CD14-positive monocyte (primary cell): ENCODE data around the gene GRK1. TPM values are rescaled to one million over a fixed set of nuclear protein-coding genes. Genes with fewer than 3 reads are reported as not detected.
A peak's percentile ranks its signal among the peaks of the same experiment; 100 is the strongest.

Experiments
- DNase-seq, 3 donors: peaks; one replicate each; pipeline ENCODE4 v3.0.0-alpha.2; 2011 to 2022
- H2AFZ ChIP-seq: 2 replicates; pipeline ENCODE4 v1.6.0; 2012; ENCODE audit warnings: mild to moderate bottlenecking, low read depth, low read length, inconsistent platforms; ENCODE audit not compliant: insufficient read depth, poor library complexity, severe bottlenecking
- H3K27ac ChIP-seq, 2 donors: 1 replicate in 1 of 2; 2 replicates in 1 of 2; pipeline ENCODE4 v1.5.1; 2012 to 2013; ENCODE audit warnings: low read length in 2 of 2, control low read depth in 1 of 2, inconsistent platforms in 1 of 2, low read depth in 1 of 2, mild to moderate bottlenecking in 1 of 2
- H3K27me3 ChIP-seq, 2 donors: one replicate each; pipeline versions ENCODE4 v1.6.0 to v1.6.1; 2011 to 2013; ENCODE audit warnings: low read length in 2 of 2; ENCODE audit not compliant: control insufficient read depth in 2 of 2, insufficient read depth in 2 of 2
- H3K36me3 ChIP-seq, 2 donors: replicated peaks in 1 of 2; 1 replicate in 1 of 2; 2 replicates in 1 of 2; pipeline versions ENCODE4 v1.5.1 to v1.6.1; 2012 to 2013; ENCODE audit warnings: low read length in 2 of 2, control low read depth in 1 of 2, inconsistent platforms in 1 of 2, mild to moderate bottlenecking in 1 of 2; ENCODE audit not compliant: insufficient read depth in 2 of 2, control insufficient read depth in 1 of 2
- H3K4me1 ChIP-seq, 2 donors: 1 replicate in 1 of 2; 2 replicates in 1 of 2; pipeline versions ENCODE4 v1.5.1 to v1.6.1; 2012 to 2013; ENCODE audit warnings: low read length in 2 of 2, control low read depth in 1 of 2, inconsistent platforms in 1 of 2, mild to moderate bottlenecking in 1 of 2, moderate library complexity in 1 of 2; ENCODE audit not compliant: insufficient read depth in 2 of 2, control insufficient read depth in 1 of 2
- H3K4me2 ChIP-seq: replicated peaks from 2 replicates; pipeline ENCODE3; 2012; ENCODE audit warnings: low read length, moderate library complexity, mild to moderate bottlenecking; ENCODE audit not compliant: poor library complexity, severe bottlenecking; ENCODE audit errors: extremely low read depth
- H3K4me3 ChIP-seq, 3 experiments: fragments of 200-600 bp in 1 of 3; sonication (generic) in 1 of 3; replicated peaks in 1 of 3; 1 replicate in 2 of 3; 2 replicates in 1 of 3; pipeline ENCODE4 v1.5.1; 2011 to 2013; ENCODE audit warnings: low read length in 3 of 3, mild to moderate bottlenecking in 3 of 3, control low read depth in 2 of 3, low read depth in 2 of 3, inconsistent platforms in 1 of 3, moderate library complexity in 1 of 3
- H3K79me2 ChIP-seq: 2 replicates; pipeline ENCODE4 v1.6.0; 2012; ENCODE audit warnings: mild to moderate bottlenecking, control low read depth, inconsistent platforms, low read length, moderate library complexity; ENCODE audit not compliant: insufficient read depth
- H3K9ac ChIP-seq: 2 replicates; pipeline ENCODE4 v1.6.0; 2017; ENCODE audit warnings: low read length, mild to moderate bottlenecking; ENCODE audit not compliant: insufficient read depth, poor library complexity, severe bottlenecking
- H3K9me3 ChIP-seq, 2 donors: replicated peaks in 1 of 2; 1 replicate in 1 of 2; 2 replicates in 1 of 2; pipeline versions ENCODE4 v1.5.1 to v1.6.1; 2012 to 2013; ENCODE audit warnings: low read length in 2 of 2, control low read depth in 1 of 2; ENCODE audit not compliant: control insufficient read depth in 1 of 2, insufficient read depth in 1 of 2
- H4K20me1 ChIP-seq: 2 replicates; pipeline ENCODE4 v1.6.0; 2012; ENCODE audit warnings: mild to moderate bottlenecking, low read length, control low read depth, moderate library complexity; ENCODE audit not compliant: insufficient read depth
- H3K27ac Mint-ChIP-seq, 7 donors: one replicate each; pipeline ENCODE4 v1.8.0; 2020; ENCODE audit warnings: mild to moderate bottlenecking in 7 of 7, mixed read lengths in 7 of 7, moderate library complexity in 6 of 7, inconsistent platforms in 2 of 7
- H3K27me3 Mint-ChIP-seq, 3 donors: one replicate each; pipeline ENCODE4 v1.8.0; 2021 to 2022; ENCODE audit warnings: low read depth in 3 of 3, mild to moderate bottlenecking in 3 of 3, mixed read lengths in 3 of 3, moderate library complexity in 3 of 3, inconsistent platforms in 1 of 3
- H3K36me3 Mint-ChIP-seq, 2 donors: one replicate each; pipeline ENCODE4 v1.8.0; 2020; ENCODE audit warnings: mixed read lengths in 2 of 2, inconsistent platforms in 1 of 2, mild to moderate bottlenecking in 1 of 2
- H3K4me1 Mint-ChIP-seq: one replicate; pipeline ENCODE4 v1.8.0; 2020; ENCODE audit warnings: mild to moderate bottlenecking, mixed read lengths
- H3K4me3 Mint-ChIP-seq, 2 donors: one replicate each; pipeline ENCODE4 v1.8.0; 2020; ENCODE audit warnings: mild to moderate bottlenecking in 2 of 2, mixed read lengths in 2 of 2, moderate library complexity in 1 of 2
- H3K9me3 Mint-ChIP-seq, 7 donors: one replicate each; pipeline ENCODE4 v1.8.0; 2020 to 2022; ENCODE audit warnings: mixed read lengths in 7 of 7, mild to moderate bottlenecking in 6 of 7, moderate library complexity in 6 of 7, inconsistent platforms in 2 of 7
- CTCF ChIP-seq: fragments of 200-600 bp; IDR thresholded peaks from one replicate; pipeline ENCODE4 v1.8.0; 2022; ENCODE audit warnings: antibody characterized with exemption, mild to moderate bottlenecking
- WGBS: methylation state at CpG from one replicate; pipeline ENCODE4 v1.1.5; 2013; ENCODE audit warnings: missing lambda C conversion rate; ENCODE audit not compliant: insufficient coverage; 5-methylcytosine and 5-hydroxymethylcytosine counted together
- intact Hi-C, 2 donors: fragments of 100-400 bp; cut with micrococcal nuclease; formaldehyde crosslinking; loops; one replicate each; pipeline versions ENCODE4 v1.15.0 to v1.15.1; 2023
- polyA plus RNA-seq, 3 donors: library from polyadenylated mRNA; depleted of rRNA in 1 of 3; unstranded in 2 of 3; stranded (reverse) in 1 of 3; fragments of 300-500 nt in 2 of 3; fragments of >200 nt in 1 of 3; fragmentation: Illumina TruSeq in 2 of 3; gene quantifications; 1 replicate in 2 of 3; 2 replicates in 1 of 3; pipeline ENCODE4 v1.2.3, GENCODE V29; 2012 to 2021

Gene GRK1
- polyA plus RNA-seq, 3 donors: not detected

DNA sequence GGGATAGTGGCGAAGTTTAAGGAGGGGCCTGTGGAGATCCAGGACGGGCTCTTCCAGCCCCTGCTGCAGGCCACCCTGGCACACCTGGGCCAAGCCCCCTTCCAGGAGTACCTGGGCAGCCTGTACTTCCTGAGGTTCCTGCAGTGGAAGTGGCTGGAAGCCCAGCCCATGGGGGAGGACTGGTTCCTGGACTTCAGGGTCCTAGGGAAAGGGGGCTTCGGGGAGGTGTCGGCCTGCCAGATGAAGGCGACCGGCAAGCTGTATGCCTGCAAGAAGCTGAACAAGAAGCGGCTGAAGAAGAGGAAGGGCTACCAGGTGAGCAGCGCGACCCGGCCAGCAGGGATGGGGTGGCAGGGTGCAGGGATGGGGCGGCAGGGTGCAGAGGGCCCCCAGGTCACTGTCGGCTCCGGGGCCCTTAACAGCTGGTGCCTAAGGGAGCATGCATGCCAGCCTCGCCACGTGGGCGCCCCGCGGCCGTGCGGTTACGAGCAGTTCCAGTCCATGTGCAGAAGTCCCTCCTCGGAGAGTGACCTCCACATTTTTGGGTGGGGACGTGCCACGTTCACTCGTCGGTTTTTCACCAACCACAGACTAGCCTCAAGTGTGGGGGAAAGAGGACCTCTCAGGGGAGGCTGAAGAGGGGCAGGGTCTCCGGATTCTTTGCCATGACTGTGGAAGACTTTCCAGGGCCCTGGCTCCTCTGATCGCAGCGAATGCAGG, 912 bp downstream of the GRK1 start:
- Histone ChIP-seq H3K9me3 (peaks cover 0 to 7% of the 10 kb centered on the region in 2 donors), H3K4me3 (no peak overlapping the region), H3K27me3 (no peaks in the 10 kb centered on the region), H3K36me3 (no peaks in the 10 kb centered on the region), H3K9ac (no peak overlapping the region), H3K4me2 (no peak overlapping the region), H2AFZ (no peak overlapping the region), H3K79me2 (no peaks in the 10 kb centered on the region), H3K4me1 (no peaks in the 10 kb centered on the region), H4K20me1 (no peaks in the 10 kb centered on the region), H3K27ac (no peak overlapping the region)
- intact Hi-C loops: no loop called here
- Mint-ChIP-seq H3K9me3 (peaks cover 0 to 14% (median 0%) of the 10 kb centered on the region in 7 donors), H3K27ac (no peak overlapping the region), H3K4me3 (no peak overlapping the region), H3K36me3 (no peaks in the 10 kb centered on the region), H3K27me3 (peaks cover 0 to 19% (median 2%) of the 10 kb centered on the region in 3 donors), H3K4me1 (no peaks in the 10 kb centered on the region)
- TF ChIP-seq CTCF: no peak
- WGBS: 93% methylated on average over 22 of the region's 29 CpGs
- no peak for DNase-seq

DNA sequence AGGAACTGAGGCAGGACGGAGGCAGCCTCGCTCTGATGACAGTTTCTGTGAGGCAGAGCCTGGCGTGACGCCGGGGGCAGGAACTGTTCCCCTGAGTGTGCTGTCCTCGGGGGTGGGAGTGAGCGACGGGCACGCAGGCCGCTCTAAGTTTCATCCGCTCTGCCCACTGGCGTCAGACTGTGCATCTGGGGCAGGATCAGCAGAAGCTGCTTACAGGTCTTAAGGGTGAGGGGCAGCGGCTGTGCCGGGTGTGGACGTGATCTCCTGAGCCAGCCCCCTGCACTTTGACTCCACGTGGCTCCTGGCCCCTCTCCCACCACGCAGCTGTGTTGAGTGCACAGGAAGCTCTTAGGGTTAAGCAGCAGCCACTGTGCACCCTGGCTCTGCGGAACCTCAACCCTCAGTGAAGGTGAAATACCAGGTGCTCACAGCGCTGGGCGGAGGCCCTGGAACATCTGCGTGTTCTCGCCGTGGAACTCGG, 1.5 kb downstream of the GRK1 start:
- DNase-seq: no peak
- H4K20me1 ChIP-seq: no peaks in the 10 kb centered on the region
- TF ChIP-seq CTCF: no peak
- no peaks in the 10 kb centered on the region for H3K79me2 ChIP-seq
- intact Hi-C loops: no loop called here
- no peak overlapping the region for H3K9ac ChIP-seq
- Mint-ChIP-seq H3K4me3 (no peak overlapping the region), H3K27ac (peak overlapping the region in 1 of 7 donors; percentile 19), H3K9me3 (peaks cover 0 to 14% (median 0%) of the 10 kb centered on the region in 7 donors), H3K4me1 (no peaks in the 10 kb centered on the region), H3K36me3 (no peaks in the 10 kb centered on the region), H3K27me3 (peaks cover 0 to 19% (median 2%) of the 10 kb centered on the region in 3 donors)
- no peaks in the 10 kb centered on the region for H3K4me1 ChIP-seq
- no peaks in the 10 kb centered on the region for H3K36me3 ChIP-seq
- H3K27me3 ChIP-seq: no peaks in the 10 kb centered on the region
- WGBS: 79% methylated on average over 18 of the region's 24 CpGs
- no peak overlapping the region for H3K27ac ChIP-seq
- no peak overlapping the region for H3K4me2 ChIP-seq
- H2AFZ ChIP-seq: no peak overlapping the region
- H3K4me3 ChIP-seq: no peak overlapping the region
- peaks cover 0 to 7% of the 10 kb centered on the region in 2 donors for H3K9me3 ChIP-seq
